Neural cell (in vitro differentiated cells): Measurements from ENCODE around the gene SSBP1. TPM values are rescaled to one million over a fixed set of nuclear protein-coding genes. Genes with fewer than 3 reads are reported as not detected.
A peak's percentile ranks its signal among the peaks of the same experiment; 100 is the strongest.

ENCODE experiments used
- H2AFZ ChIP-seq: fragments of 200-600, 300-800 bp; sonication (generic), shearing (Covaris generic); 2 replicates; pipeline ENCODE4 v1.6.0; 2014; ENCODE audit warnings: low read depth, mild to moderate bottlenecking, antibody characterized with exemption, low read length, moderate library complexity
- H3F3A ChIP-seq: fragments of 200-600 bp; shearing (Covaris generic); 2 replicates; pipeline ENCODE4 v1.6.1; 2016; ENCODE audit warnings: mild to moderate bottlenecking, moderate library complexity, mixed read lengths, antibody characterized with exemption, low read length; ENCODE audit not compliant: insufficient read depth, poor library complexity, severe bottlenecking
- H3K27ac ChIP-seq: fragments of 200-600, 300-800 bp; sonication (generic), shearing (Covaris generic); 2 replicates; pipeline ENCODE4 v1.5.1; 2014; ENCODE audit warnings: mild to moderate bottlenecking, low read length, moderate library complexity
- H3K27me3 ChIP-seq: fragments of 300-800, 200-600 bp; sonication (generic), shearing (Covaris generic); 2 replicates; pipeline ENCODE4 v1.6.0; 2014; ENCODE audit warnings: mild to moderate bottlenecking, low read depth, low read length, moderate library complexity; ENCODE audit not compliant: insufficient read depth
- H3K36me3 ChIP-seq: fragments of 300-800, 200-600 bp; sonication (generic), shearing (Covaris generic); 2 replicates; pipeline ENCODE4 v1.5.1; 2014; ENCODE audit warnings: mild to moderate bottlenecking, antibody characterized with exemption, low read length, moderate library complexity; ENCODE audit not compliant: insufficient read depth
- H3K4me2 ChIP-seq: fragments of 300-800, 200-600 bp; sonication (generic), shearing (Covaris generic); 2 replicates; pipeline ENCODE4 v1.6.0; 2014; ENCODE audit warnings: mild to moderate bottlenecking, low read length
- H3K4me3 ChIP-seq: fragments of 300-800, 200-600 bp; sonication (generic), shearing (Covaris generic); 2 replicates; pipeline ENCODE4 v1.5.1; 2014; ENCODE audit warnings: mild to moderate bottlenecking, low read length, moderate library complexity
- H3K79me2 ChIP-seq: fragments of 200-600 bp; shearing (Covaris generic); replicated peaks from 2 replicates; pipeline ENCODE4 v1.6.0; 2014; ENCODE audit warnings: mild to moderate bottlenecking, low read length, moderate library complexity; ENCODE audit not compliant: insufficient read depth
- H3K9ac ChIP-seq: fragments of 300-800, 200-600 bp; sonication (generic), shearing (Covaris generic); 2 replicates; pipeline ENCODE4 v1.6.1; 2016; ENCODE audit warnings: mild to moderate bottlenecking, low read length, mixed read lengths
- H3K9me2 ChIP-seq: fragments of 200-600 bp; shearing (Covaris generic); 2 replicates; pipeline ENCODE4 v1.6.1; 2016; ENCODE audit warnings: mild to moderate bottlenecking, low read length, mixed read lengths; ENCODE audit not compliant: insufficient read depth
- H3K9me3 ChIP-seq: fragments of 200-600, 300-800 bp; sonication (generic), shearing (Covaris generic); 2 replicates; pipeline ENCODE4 v1.6.1; 2016; ENCODE audit warnings: mild to moderate bottlenecking, mixed run types, low read length, moderate library complexity, mixed read lengths
- H4K20me1 ChIP-seq: fragments of 200-600 bp; shearing (Covaris generic); 2 replicates; pipeline ENCODE4 v1.6.1; 2016; ENCODE audit warnings: mild to moderate bottlenecking, mixed run types; ENCODE audit not compliant: insufficient read depth
- EP300 ChIP-seq: fragments of 450-650 bp; conservative IDR thresholded peaks from 2 replicates; pipeline ENCODE4 v1.6.1; 2014; ENCODE audit warnings: antibody characterized with exemption, mild to moderate bottlenecking, moderate library complexity; ENCODE audit not compliant: poor library complexity, severe bottlenecking
- MXI1 ChIP-seq: fragments of 450-650 bp; conservative IDR thresholded peaks from 2 replicates; pipeline ENCODE4 v1.6.1; 2014; ENCODE audit warnings: antibody characterized with exemption, mild to moderate bottlenecking; ENCODE audit not compliant: poor library complexity, severe bottlenecking
- POLR2AphosphoS5 ChIP-seq: IDR thresholded peaks from 2 replicates; pipeline ENCODE4 v1.6.1; 2012
- RAD21 ChIP-seq: fragments of 450-650 bp; conservative IDR thresholded peaks from 2 replicates; pipeline ENCODE4 v1.6.1; 2014; ENCODE audit warnings: antibody characterized with exemption, mild to moderate bottlenecking, moderate library complexity
- REST ChIP-seq: IDR thresholded peaks from 2 replicates; pipeline ENCODE4 v1.6.1; 2012; ENCODE audit warnings: borderline replicate concordance
- SMC3 ChIP-seq: fragments of 450-650 bp; conservative IDR thresholded peaks from 2 replicates; pipeline ENCODE4 v1.6.1; 2014; ENCODE audit warnings: antibody characterized with exemption, mild to moderate bottlenecking, moderate library complexity; ENCODE audit not compliant: poor library complexity
- TAF1 ChIP-seq: IDR thresholded peaks from 2 replicates; pipeline ENCODE4 v1.6.1; 2012; ENCODE audit warnings: low read depth
- polyA plus RNA-seq: library from polyadenylated mRNA; depleted of rRNA; stranded (reverse); fragments of >200 nt; gene quantifications from 2 replicates; pipeline ENCODE4 v1.2.3, GENCODE V29; 2014

Gene SSBP1
- polyA plus RNA-seq, 1 donor from 2014 or later = 296 TPM

DNA sequence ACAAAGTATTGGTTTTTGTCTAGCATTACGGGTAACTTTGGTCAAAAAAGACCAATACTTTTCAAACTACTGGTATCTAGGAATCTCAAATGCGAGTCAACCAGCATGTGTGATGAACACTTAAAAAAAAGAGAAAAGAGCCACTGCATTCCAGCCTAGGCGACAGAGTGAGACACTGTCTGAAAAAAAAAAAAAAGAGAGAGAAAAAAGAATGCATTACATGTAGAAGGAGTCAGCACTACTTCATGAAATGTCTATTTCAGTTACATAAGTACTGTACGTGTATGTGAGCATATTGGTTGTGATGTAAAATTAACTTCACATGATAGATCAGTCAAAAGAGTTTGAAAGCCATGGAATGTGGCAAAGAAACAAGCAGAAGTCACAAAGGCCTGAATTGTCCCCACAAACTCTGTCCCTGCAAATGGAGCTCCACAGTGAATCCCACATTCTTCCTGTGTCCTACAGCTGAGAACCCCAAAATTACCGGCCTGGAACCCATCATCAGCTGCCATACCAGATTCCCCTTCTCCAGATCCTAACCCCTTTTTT is 37.8 kb upstream of the SSBP1 start:
- Histone ChIP-seq H2AFZ (no peak overlapping the region), H3K9me3 (no peaks in the 10 kb centered on the region), H3K79me2 (peaks cover 35% of the 10 kb centered on the region), H3K9me2 (no peaks in the 10 kb centered on the region), H3K9ac (peak overlapping the region; percentile 50), H3K36me3 (no peaks in the 10 kb centered on the region), H3K27ac (peak overlapping the region; percentile 15), H4K20me1 (no peaks in the 10 kb centered on the region), H3K4me2 (peak overlapping the region; percentile 90), H3F3A (no peaks in the 10 kb centered on the region), H3K4me3 (peak overlapping the region; percentile 69), H3K27me3 (no peaks in the 10 kb centered on the region)
- no peak for TF ChIP-seq REST
- no peak for TF ChIP-seq EP300
- no peak for TF ChIP-seq SMC3
- no peak for TF ChIP-seq POLR2AphosphoS5

- Histone ChIP-seq H3K79me2 (peaks cover 30% of the 10 kb centered on the region), H3K9me2 (no peaks in the 10 kb centered on the region), H3K9me3 (no peaks in the 10 kb centered on the region), H3F3A (no peaks in the 10 kb centered on the region), H3K9ac (peak overlapping the region; percentile 50), H3K4me2 (peak overlapping the region; percentile 90), H4K20me1 (no peaks in the 10 kb centered on the region), H3K36me3 (no peaks in the 10 kb centered on the region), H3K27me3 (no peaks in the 10 kb centered on the region), H3K4me3 (peak overlapping the region; percentile 69), H3K27ac (peak overlapping the region; percentile 15), H2AFZ (no peak overlapping the region)
- TF ChIP-seq RAD21 (no peak), TAF1 (no peak), MXI1 (no peak), POLR2AphosphoS5 (no peak)
Measured at GRCh38 chr7:141700848-141701371, 37.2 kb upstream of the SSBP1 start.

DNA sequence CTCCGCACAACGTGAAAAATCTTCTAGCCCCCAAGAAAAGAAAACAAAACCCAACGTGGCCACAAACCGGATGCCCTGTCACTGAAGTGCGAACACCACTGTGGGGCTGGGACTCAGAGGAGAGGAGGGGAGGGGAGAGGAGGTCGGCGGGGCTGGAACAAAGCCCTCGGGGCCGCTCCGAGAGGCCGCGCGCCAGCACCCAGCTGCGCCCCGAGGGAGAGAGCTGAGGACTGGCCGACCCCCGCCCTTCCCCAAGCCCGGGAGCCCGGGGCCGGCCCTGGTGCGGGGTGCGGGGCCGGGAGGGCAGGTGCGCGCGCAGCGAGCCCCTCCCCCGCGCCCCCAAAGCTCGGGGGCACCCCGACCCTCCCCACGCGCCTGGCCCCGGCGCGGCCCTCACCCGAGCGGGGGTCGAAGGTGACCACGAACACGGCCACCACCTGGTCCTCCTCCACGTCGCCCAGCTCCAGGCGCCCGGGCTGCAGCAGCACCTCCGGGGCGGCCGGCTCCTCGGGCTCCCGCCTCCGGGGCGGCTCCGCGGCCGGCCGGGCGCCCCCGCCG is 36.6 kb upstream of the SSBP1 start:
- Histone ChIP-seq H3K27me3 (no peaks in the 10 kb centered on the region), H3K27ac (peak overlapping the region; percentile 33), H3K4me3 (peak overlapping the region; percentile 69), H3K79me2 (peaks cover 26% of the 10 kb centered on the region), H4K20me1 (no peaks in the 10 kb centered on the region), H3K9me3 (no peaks in the 10 kb centered on the region), H3K36me3 (no peaks in the 10 kb centered on the region), H3F3A (no peaks in the 10 kb centered on the region), H2AFZ (peak overlapping the region; percentile 53), H3K9ac (peak overlapping the region; percentile 72), H3K4me2 (no peak overlapping the region), H3K9me2 (no peaks in the 10 kb centered on the region)
- TF ChIP-seq TAF1 (no peak), REST (no peak), MXI1 (peak; percentile 40)
